Mucosa of descending colon (tissue), 3 donors: ENCODE data around the gene PIP4K2A. TPM values are rescaled to one million over a fixed set of nuclear protein-coding genes. Genes with fewer than 3 reads are reported as not detected.

Experiments
- ATAC-seq: fragments of 200-7000 bp; cut with Tn5 transposase; one replicate; pipeline ENCODE4 v1.9.1; 2020; ENCODE audit warnings: mild to moderate bottlenecking, moderate library complexity
- DNase-seq, 3 donors: peaks; one replicate each; pipeline ENCODE4 v3.0.0-alpha.2; 2020
- H3K36me3 ChIP-seq: fragments of 200-600 bp; one replicate; pipeline ENCODE4 v1.8.0; 2021; ENCODE audit warnings: low read depth, mild to moderate bottlenecking
- H3K4me1 ChIP-seq: fragments of 200-600 bp; one replicate; pipeline ENCODE4 v1.8.0; 2021; ENCODE audit warnings: low read depth, mild to moderate bottlenecking
- H3K4me3 ChIP-seq: fragments of 200-600 bp; one replicate; pipeline ENCODE4 v1.8.0; 2021; ENCODE audit warnings: mild to moderate bottlenecking
- H3K9me3 ChIP-seq: fragments of 200-600 bp; one replicate; pipeline ENCODE4 v1.8.0; 2021; ENCODE audit warnings: mild to moderate bottlenecking
- CTCF ChIP-seq: fragments of 200-600 bp; IDR thresholded peaks from one replicate; pipeline ENCODE4 v1.8.0; 2022; ENCODE audit warnings: antibody characterized with exemption, mild to moderate bottlenecking
- intact Hi-C, 2 donors: fragments of 100-400 bp; cut with DNase I in 1 of 2; cut with micrococcal nuclease in 1 of 2; formaldehyde crosslinking; loops; one replicate each; pipeline versions ENCODE4 v1.11.0 to v1.11.1; 2022; cut with DNase I, micrococcal nuclease
- total RNA-seq, 3 donors: library from RNA; stranded (reverse); fragmentation: NEBNext Ultra II Directional in 2 of 3; extraction: Animal tissue kit (Norgen Biotek cat#: 25700) in 2 of 3; gene quantifications; one replicate each; pipeline versions ENCODE4 v1.2.1 to v1.2.4, GENCODE V29; 2021 to 2023
- donor health status: DM: no; HTN: no; CAD: no; lungs with moderate emphysema.
- donor health status: DM: no; HTN: no; CAD: no.
- donor health status: DM: no; HTN: yes; CAD: no.

The PIP4K2A gene
- total RNA-seq, 3 donors from 2014 or later: 17.2 to 29.4 (median 21.2) TPM

GRCh38 chr10:22643116-22643515 lies 71.3 kb downstream of the PIP4K2A start:
- intact Hi-C loops: no loop called here
- no peak for ATAC-seq
- TF ChIP-seq CTCF: no peak
- Histone ChIP-seq H3K36me3 (no peaks in the 10 kb centered on the region), H3K9me3 (no peaks in the 10 kb centered on the region), H3K4me1 (no peaks in the 10 kb centered on the region), H3K4me3 (no peak overlapping the region)
- no peak for DNase-seq

DNA sequence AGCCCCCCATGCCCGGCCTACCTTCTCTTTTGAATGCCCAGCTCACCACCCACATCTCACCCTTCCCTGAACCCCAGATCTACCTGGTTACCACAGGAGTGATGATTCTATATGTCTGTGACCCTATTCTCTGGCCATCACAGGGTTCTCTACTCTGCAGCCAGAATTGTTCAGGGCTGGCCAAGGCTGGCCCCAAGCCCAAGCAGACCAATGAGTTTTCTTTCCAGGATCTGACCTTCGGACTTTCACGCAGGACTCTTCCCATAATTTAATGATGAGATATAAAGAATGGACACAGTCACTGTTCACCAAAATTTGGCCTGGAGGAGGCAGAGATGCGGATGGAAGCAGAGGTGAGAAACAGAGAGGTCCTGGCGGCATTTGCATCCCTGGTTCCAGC lies 72.6 kb downstream of the PIP4K2A start:
- ATAC-seq (no peak), DNase-seq (no peak)
- Histone ChIP-seq H3K4me1 (no peaks in the 10 kb centered on the region), H3K9me3 (no peaks in the 10 kb centered on the region), H3K4me3 (no peak overlapping the region), H3K36me3 (no peaks in the 10 kb centered on the region)
- intact Hi-C loops: no loop called here
- TF ChIP-seq CTCF: no peak

DNA sequence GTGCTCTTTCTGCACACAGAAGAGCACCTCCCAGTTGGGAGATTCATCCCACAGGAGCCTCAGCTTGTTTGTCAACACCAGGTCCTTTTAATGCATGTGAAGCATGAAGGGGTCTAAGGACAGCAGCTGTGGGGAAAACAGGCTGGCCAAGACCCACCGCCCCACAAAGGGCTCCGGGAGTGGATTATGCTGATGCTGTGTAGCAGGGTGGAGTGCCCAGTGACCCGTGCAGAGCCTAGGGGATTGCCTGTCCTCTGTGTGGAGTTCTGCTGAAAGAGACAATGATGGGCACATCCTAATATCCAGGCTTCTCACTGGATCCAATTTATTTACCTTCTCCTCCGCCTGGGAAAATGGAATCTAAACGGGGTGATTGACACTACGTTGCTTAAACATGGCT lies 74.0 kb downstream of the PIP4K2A start:
- Histone ChIP-seq H3K4me3 (no peak overlapping the region), H3K4me1 (no peaks in the 10 kb centered on the region), H3K36me3 (no peaks in the 10 kb centered on the region), H3K9me3 (no peaks in the 10 kb centered on the region)
- TF ChIP-seq CTCF: no peak
- intact Hi-C loops: no loop called here
- ATAC-seq (no peak), DNase-seq (no peak)

- no peak for ATAC-seq
- no peak overlapping the region for H3K4me3 ChIP-seq
- no peak for TF ChIP-seq CTCF
- no peak for DNase-seq
- no peaks in the 10 kb centered on the region for H3K4me1 ChIP-seq
- intact Hi-C loops: no loop called here
- H3K36me3 ChIP-seq: no peaks in the 10 kb centered on the region
- H3K9me3 ChIP-seq: no peaks in the 10 kb centered on the region
Observed at GRCh38 chr10:22638863-22639262, 75.5 kb downstream of the PIP4K2A start.

GRCh38 chr10:22637491-22637890 lies 76.9 kb downstream of the PIP4K2A start:
- TF ChIP-seq CTCF: no peak

GRCh38 chr10:22635650-22636049 lies 78.7 kb downstream of the PIP4K2A start:
- Histone ChIP-seq H3K4me1 (no peaks in the 10 kb centered on the region), H3K9me3 (no peaks in the 10 kb centered on the region), H3K4me3 (no peak overlapping the region), H3K36me3 (no peaks in the 10 kb centered on the region)
- DNase-seq: no peak
- ATAC-seq: no peak
- no peak for TF ChIP-seq CTCF
- intact Hi-C loops: no loop called here

More at GRCh38 chr10:22637491-22637890, 76.9 kb downstream of the PIP4K2A start:
- no peaks in the 10 kb centered on the region for H3K4me1 ChIP-seq
- no peaks in the 10 kb centered on the region for H3K36me3 ChIP-seq
- H3K4me3 ChIP-seq: no peak overlapping the region
- DNase-seq (no peak), ATAC-seq (no peak)
- H3K9me3 ChIP-seq: no peaks in the 10 kb centered on the region
- intact Hi-C loops: no loop called here
